Measurements from ENCODE around the gene CDH2.

DNA sequence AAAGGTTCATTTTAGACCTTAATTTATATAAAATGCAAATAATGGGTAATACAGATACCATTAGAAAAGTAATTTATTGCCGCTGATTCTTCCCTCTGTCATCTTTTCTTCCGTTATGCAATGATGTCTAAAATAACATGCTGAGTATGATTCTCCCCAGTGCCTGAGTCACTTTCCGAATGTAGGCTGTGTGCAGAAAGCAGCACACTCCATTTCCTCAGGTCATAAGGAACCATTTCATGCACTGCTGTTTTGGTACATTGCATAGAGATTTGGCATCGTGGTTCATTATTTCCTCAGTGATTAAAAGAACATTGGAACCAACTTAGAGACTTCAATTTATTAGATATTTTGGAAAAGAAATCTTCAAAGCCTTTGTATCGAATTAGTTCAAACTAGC lies 173.5 kb downstream of the CDH2 start:
- TF ChIP-seq, protein P1, sequence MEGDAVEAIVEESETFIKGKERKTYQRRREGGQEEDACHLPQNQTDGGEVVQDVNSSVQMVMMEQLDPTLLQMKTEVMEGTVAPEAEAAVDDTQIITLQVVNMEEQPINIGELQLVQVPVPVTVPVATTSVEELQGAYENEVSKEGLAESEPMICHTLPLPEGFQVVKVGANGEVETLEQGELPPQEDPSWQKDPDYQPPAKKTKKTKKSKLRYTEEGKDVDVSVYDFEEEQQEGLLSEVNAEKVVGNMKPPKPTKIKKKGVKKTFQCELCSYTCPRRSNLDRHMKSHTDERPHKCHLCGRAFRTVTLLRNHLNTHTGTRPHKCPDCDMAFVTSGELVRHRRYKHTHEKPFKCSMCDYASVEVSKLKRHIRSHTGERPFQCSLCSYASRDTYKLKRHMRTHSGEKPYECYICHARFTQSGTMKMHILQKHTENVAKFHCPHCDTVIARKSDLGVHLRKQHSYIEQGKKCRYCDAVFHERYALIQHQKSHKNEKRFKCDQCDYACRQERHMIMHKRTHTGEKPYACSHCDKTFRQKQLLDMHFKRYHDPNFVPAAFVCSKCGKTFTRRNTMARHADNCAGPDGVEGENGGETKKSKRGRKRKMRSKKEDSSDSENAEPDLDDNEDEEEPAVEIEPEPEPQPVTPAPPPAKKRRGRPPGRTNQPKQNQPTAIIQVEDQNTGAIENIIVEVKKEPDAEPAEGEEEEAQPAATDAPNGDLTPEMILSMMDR (IDR thresholded peaks at IDR 0.05) = no peak
- TF ChIP-seq EP300 (IDR thresholded peaks at IDR 0.05) (no peak), POLR2A (IDR thresholded peaks at IDR 0.05) (no peak)
